IMR-90 (cell line): ENCODE data around the gene LRP1B. TPM values are rescaled to one million over a fixed set of nuclear protein-coding genes. Genes with fewer than 3 reads are reported as not detected.

Experiments used
- ATAC-seq: fragments of 200-7000 bp; cut with Tn5 transposase; 2 replicates; pipeline ENCODE4 v1.9.1; 2020; ENCODE audit warnings: low read depth, mild to moderate bottlenecking, moderate library complexity
- BruUV-seq: library from RNA; stranded (reverse); fragments of 400-500 nt; replicated peaks from 2 replicates; lab custom pipeline; 2021; lab: Mats Ljungman, UMichigan
- CTCF ChIA-PET: fragments of 300-600 bp; formaldehyde crosslinking; extraction: SDS; loops from one replicate; lab custom pipeline; 2021; ENCODE audit warnings: antibody characterized with exemption; lab: Yijun Ruan, JAX
- POLR2A ChIA-PET: fragments of 300-600 bp; sonication (Branson Sonifier 250); formaldehyde crosslinking; loops from one replicate; lab custom pipeline; 2022; ENCODE audit warnings: antibody characterized with exemption; ENCODE audit not compliant: unreplicated experiment; lab: Charles Lee
- DNase-seq: peaks from one replicate; pipeline ENCODE4 v3.0.0; 2013
- H2AFZ ChIP-seq: replicated peaks from 2 replicates; pipeline ENCODE3; 2013; ENCODE audit warnings: low read length, mild to moderate bottlenecking; ENCODE audit not compliant: poor library complexity
- H2AK5ac ChIP-seq: 2 replicates; pipeline ENCODE4 v1.6.1; 2013; ENCODE audit warnings: low read depth, low read length, inconsistent platforms
- H2AK9ac ChIP-seq: replicated peaks from 2 replicates; pipeline ENCODE3; 2013; ENCODE audit warnings: mild to moderate bottlenecking, low read depth, low read length, moderate library complexity; ENCODE audit not compliant: poor library complexity
- H2BK120ac ChIP-seq: 2 replicates; pipeline ENCODE4 v1.6.1; 2013; ENCODE audit warnings: low read depth, low read length, inconsistent platforms
- H2BK15ac ChIP-seq: 3 replicates; pipeline ENCODE4 v1.6.1; 2013; ENCODE audit warnings: low read depth, low read length, inconsistent platforms
- H2BK20ac ChIP-seq: 2 replicates; pipeline ENCODE4 v1.6.1; 2013; ENCODE audit warnings: low read depth, mild to moderate bottlenecking, inconsistent platforms, low read length, moderate library complexity
- H2BK5ac ChIP-seq: 2 replicates; pipeline ENCODE4 v1.6.1; 2013; ENCODE audit warnings: mild to moderate bottlenecking, low read depth, low read length, inconsistent platforms; ENCODE audit not compliant: poor library complexity, severe bottlenecking
- H3K14ac ChIP-seq: replicated peaks from 2 replicates; pipeline ENCODE4 v1.6.1; 2013; ENCODE audit warnings: low read depth, low read length, inconsistent platforms
- H3K18ac ChIP-seq: 2 replicates; pipeline ENCODE4 v1.6.1; 2013; ENCODE audit warnings: low read depth, low read length, control low read depth
- H3K23ac ChIP-seq: 2 replicates; pipeline ENCODE4 v1.6.1; 2013; ENCODE audit warnings: low read depth, low read length, inconsistent platforms
- H3K27ac ChIP-seq: 2 replicates; pipeline ENCODE4 v1.5.1; 2013; ENCODE audit warnings: mild to moderate bottlenecking, control low read depth, low read length; ENCODE audit not compliant: insufficient read depth
- H3K27me3 ChIP-seq: 2 replicates; pipeline ENCODE4 v1.6.1; 2013; ENCODE audit warnings: low read length; ENCODE audit not compliant: control insufficient read depth, insufficient read depth
- H3K36me3 ChIP-seq: 2 replicates; pipeline ENCODE4 v1.6.1; 2013; ENCODE audit warnings: low read length, mixed read lengths; ENCODE audit not compliant: control insufficient read depth, insufficient read depth
- H3K4ac ChIP-seq: 2 replicates; pipeline ENCODE4 v1.6.1; 2013; ENCODE audit warnings: low read depth, low read length, inconsistent platforms
- H3K4me1 ChIP-seq: 2 replicates; pipeline ENCODE4 v1.6.1; 2013; ENCODE audit warnings: low read length, mixed read lengths; ENCODE audit not compliant: control insufficient read depth, insufficient read depth
- H3K4me2 ChIP-seq: 2 replicates; pipeline ENCODE4 v1.6.1; 2013; ENCODE audit warnings: low read depth, mild to moderate bottlenecking, control low read depth, low read length, moderate library complexity
- H3K4me3 ChIP-seq: 2 replicates; pipeline ENCODE4 v1.5.1; 2013; ENCODE audit warnings: low read depth, mild to moderate bottlenecking, control low read depth, low read length, moderate library complexity; ENCODE audit not compliant: insufficient read depth
- H3K56ac ChIP-seq: 2 replicates; pipeline ENCODE4 v1.6.1; 2013; ENCODE audit warnings: low read length, inconsistent platforms; ENCODE audit not compliant: insufficient read depth; ENCODE audit errors: extremely low read depth
- H3K79me1 ChIP-seq, 2 experiments: 2 replicates each; pipeline ENCODE4 v1.6.1; 2013; ENCODE audit warnings: low read length in 2 of 2, inconsistent platforms in 1 of 2, low read depth in 1 of 2
- H3K9ac ChIP-seq: 2 replicates; pipeline ENCODE4 v1.6.1; 2013; ENCODE audit warnings: low read depth, low read length, control low read depth
- H3K9me1 ChIP-seq: 2 replicates; pipeline ENCODE4 v1.6.1; 2013; ENCODE audit warnings: low read length, inconsistent platforms; ENCODE audit not compliant: insufficient read depth
- H3K9me3 ChIP-seq: 2 replicates; pipeline ENCODE4 v1.6.1; 2013; ENCODE audit warnings: low read length; ENCODE audit not compliant: control insufficient read depth, insufficient read depth
- H4K20me1 ChIP-seq: 2 replicates; pipeline ENCODE4 v1.6.1; 2013; ENCODE audit warnings: low read length, inconsistent platforms; ENCODE audit not compliant: insufficient read depth
- H4K5ac ChIP-seq: 2 replicates; pipeline ENCODE4 v1.6.1; 2013; ENCODE audit warnings: mild to moderate bottlenecking, low read depth, low read length, control low read depth
- H4K8ac ChIP-seq, 2 experiments: 2 replicates each; pipeline ENCODE4 v1.6.1; 2013; ENCODE audit warnings: low read depth in 2 of 2, low read length in 2 of 2, control low read depth in 1 of 2, inconsistent platforms in 1 of 2
- H4K91ac ChIP-seq: 2 replicates; pipeline ENCODE4 v1.6.1; 2013; ENCODE audit warnings: low read depth, low read length, inconsistent platforms; ENCODE audit not compliant: insufficient read depth
- BHLHE40 ChIP-seq: fragments of 150-350 bp; IDR thresholded peaks from 2 replicates; pipeline ENCODE4 v1.6.1; 2016; ENCODE audit warnings: mild to moderate bottlenecking, low read depth, low read length
- CEBPB ChIP-seq: IDR thresholded peaks from 2 replicates; pipeline ENCODE4 v1.6.1; 2012; ENCODE audit warnings: low read depth, low read length, improper control_type of control experiment
- CHD1 ChIP-seq: IDR thresholded peaks from 2 replicates; pipeline ENCODE4 v1.6.1; 2012; ENCODE audit warnings: low read depth, low read length, improper control_type of control experiment
- CTCF ChIP-seq: conservative IDR thresholded peaks from 2 replicates; pipeline ENCODE4 v1.5.1; 2012; ENCODE audit warnings: mild to moderate bottlenecking, low read depth, low read length, improper control_type of control experiment
- FOS ChIP-seq: fragments of 150-350 bp; IDR thresholded peaks from 2 replicates; pipeline ENCODE4 v1.6.1; 2016; ENCODE audit warnings: low read depth, low read length
- MAFK ChIP-seq: IDR thresholded peaks from 2 replicates; pipeline ENCODE4 v1.6.1; 2012; ENCODE audit warnings: low read depth, low read length, improper control_type of control experiment
- MAZ ChIP-seq: IDR thresholded peaks from 2 replicates; pipeline ENCODE4 v1.6.1; 2012; ENCODE audit warnings: low read depth, mild to moderate bottlenecking, low read length, improper control_type of control experiment, moderate library complexity, borderline replicate concordance
- MXI1 ChIP-seq: IDR thresholded peaks from 2 replicates; pipeline ENCODE4 v1.6.1; 2012; ENCODE audit warnings: low read depth, mild to moderate bottlenecking, low read length, moderate library complexity, borderline replicate concordance
- NFE2L2 ChIP-seq: fragments of 150-350 bp; IDR thresholded peaks from 2 replicates; pipeline ENCODE4 v1.6.1; 2016; ENCODE audit warnings: low read depth, mild to moderate bottlenecking, low read length
- POLR2A ChIP-seq: IDR thresholded peaks from 2 replicates; pipeline ENCODE4 v1.6.1; 2012; ENCODE audit warnings: mild to moderate bottlenecking, low read depth, low read length
- RAD21 ChIP-seq: IDR thresholded peaks from 2 replicates; pipeline ENCODE4 v1.6.1; 2012; ENCODE audit warnings: low read length, improper control_type of control experiment
- RCOR1 ChIP-seq: IDR thresholded peaks from 2 replicates; pipeline ENCODE4 v1.6.1; 2012; ENCODE audit warnings: mild to moderate bottlenecking, low read length, improper control_type of control experiment; ENCODE audit not compliant: insufficient replicate concordance
- RFX5 ChIP-seq: IDR thresholded peaks from 2 replicates; pipeline ENCODE4 v1.8.0; 2012; ENCODE audit warnings: low read depth, mild to moderate bottlenecking, low read length, moderate library complexity
- SMC3 ChIP-seq: fragments of 150-350 bp; IDR thresholded peaks from 2 replicates; pipeline ENCODE4 v1.6.1; 2016; ENCODE audit warnings: low read depth, mild to moderate bottlenecking, antibody characterized with exemption, low read length, moderate library complexity
- WGBS, 2 experiments: methylation state at CpG; one replicate each; pipeline versions ENCODE4 v1.1.5 to v1.1.7; 2013; ENCODE audit warnings: missing lambda C conversion rate in 2 of 2; ENCODE audit not compliant: insufficient read length in 1 of 2; ENCODE audit errors: extremely low coverage in 2 of 2; 5-methylcytosine and 5-hydroxymethylcytosine counted together
- dilution Hi-C: fragments of 300-500 bp; cut with HindIII; formaldehyde crosslinking; loops from one replicate; pipeline ENCODE4 v1.14.3; 2018; ENCODE audit warnings: low sequenced_read_pairs; ENCODE audit not compliant: unreplicated experiment
- in situ Hi-C: fragments of 300-500 bp; cut with MboI; formaldehyde crosslinking; loops from 3 replicates; pipeline ENCODE4 v1.14.3; 2019; ENCODE audit warnings: low sequenced_read_pairs, inconsistent platforms, mixed read lengths
- intact Hi-C: fragments of 100-400 bp; cut with micrococcal nuclease; formaldehyde crosslinking; loops from 2 replicates; pipeline ENCODE4 v1.10.0; 2022
- polyA plus RNA-seq, 3 experiments: library from polyadenylated mRNA; depleted of rRNA; stranded (reverse); fragments of >200 nt; gene quantifications; 2 replicates each; pipeline ENCODE4 v1.2.3, GENCODE V29; 2012; ENCODE audit warnings: low replicate concordance in 1 of 3
- total RNA-seq: library from RNA; depleted of rRNA; stranded (reverse); fragments of >200 nt; gene quantifications from 2 replicates; pipeline ENCODE4 v1.2.3, GENCODE V29; 2012
- TF ChIP-seq, protein P1 (sequence below): fragments of 150-350 bp; IDR thresholded peaks from 2 replicates; pipeline ENCODE4 v1.6.1; 2016; ENCODE audit warnings: low read depth, mild to moderate bottlenecking, low read length, moderate library complexity, borderline replicate concordance
- TF ChIP-seq, protein P2 (sequence below): fragments of 150-350 bp; IDR thresholded peaks from 2 replicates; pipeline ENCODE4 v1.6.1; 2017; ENCODE audit warnings: mild to moderate bottlenecking, antibody characterized with exemption, low read length, low read depth

Gene LRP1B
- total and polyA plus RNA-seq, 2 of the 4 experiments (the other 2 are of a cell fraction): under 0.01 to 0.02 TPM

DNA sequence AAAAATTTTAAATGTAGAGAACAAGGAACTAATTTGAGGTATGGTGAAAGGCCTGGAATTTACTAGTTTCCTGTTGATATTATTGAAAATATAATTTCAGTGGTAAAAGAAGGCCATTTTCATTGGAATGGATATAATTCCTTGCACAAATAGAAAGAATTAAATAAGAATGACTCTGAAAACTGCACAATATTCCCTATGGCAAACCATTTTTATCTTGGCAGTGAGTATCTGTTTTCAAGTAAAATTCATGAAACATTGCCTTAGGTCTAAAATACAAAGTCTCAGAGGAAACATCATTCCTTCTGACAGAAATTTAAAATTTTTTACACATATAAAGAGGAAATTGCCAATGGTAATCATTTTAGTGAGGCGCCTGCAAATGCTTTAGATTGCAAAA lies 1468.3 kb downstream of the LRP1B start:
- H3K9ac ChIP-seq: no peak overlapping the region
- POLR2A ChIA-PET: no interaction called here
- TF ChIP-seq MAFK (no peak), RCOR1 (no peak), CEBPB (no peak), RAD21 (no peak), MXI1 (no peak), FOS (no peak), RFX5 (no peak), NFE2L2 (no peak), CHD1 (no peak), MAZ (no peak), CTCF (no peak), SMC3 (no peak), BHLHE40 (no peak), POLR2A (no peak)
- TF ChIP-seq, protein P1, sequence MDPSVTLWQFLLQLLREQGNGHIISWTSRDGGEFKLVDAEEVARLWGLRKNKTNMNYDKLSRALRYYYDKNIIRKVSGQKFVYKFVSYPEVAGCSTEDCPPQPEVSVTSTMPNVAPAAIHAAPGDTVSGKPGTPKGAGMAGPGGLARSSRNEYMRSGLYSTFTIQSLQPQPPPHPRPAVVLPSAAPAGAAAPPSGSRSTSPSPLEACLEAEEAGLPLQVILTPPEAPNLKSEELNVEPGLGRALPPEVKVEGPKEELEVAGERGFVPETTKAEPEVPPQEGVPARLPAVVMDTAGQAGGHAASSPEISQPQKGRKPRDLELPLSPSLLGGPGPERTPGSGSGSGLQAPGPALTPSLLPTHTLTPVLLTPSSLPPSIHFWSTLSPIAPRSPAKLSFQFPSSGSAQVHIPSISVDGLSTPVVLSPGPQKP: no peak
- TF ChIP-seq, protein P2, sequence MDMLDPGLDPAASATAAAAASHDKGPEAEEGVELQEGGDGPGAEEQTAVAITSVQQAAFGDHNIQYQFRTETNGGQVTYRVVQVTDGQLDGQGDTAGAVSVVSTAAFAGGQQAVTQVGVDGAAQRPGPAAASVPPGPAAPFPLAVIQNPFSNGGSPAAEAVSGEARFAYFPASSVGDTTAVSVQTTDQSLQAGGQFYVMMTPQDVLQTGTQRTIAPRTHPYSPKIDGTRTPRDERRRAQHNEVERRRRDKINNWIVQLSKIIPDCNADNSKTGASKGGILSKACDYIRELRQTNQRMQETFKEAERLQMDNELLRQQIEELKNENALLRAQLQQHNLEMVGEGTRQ: no peak
- H2AK5ac ChIP-seq: no peak overlapping the region
- in situ Hi-C loops (no loop called here), intact Hi-C loops (no loop called here), dilution Hi-C loops (no loop called here)
- no peak overlapping the region for H3K18ac ChIP-seq
- DNase-seq: no peak
- H3K23ac ChIP-seq: no peak overlapping the region
- no peaks in the 10 kb centered on the region for H3K27me3 ChIP-seq
- no peak overlapping the region for H3K14ac ChIP-seq
- H2BK15ac ChIP-seq: no peak overlapping the region
- H3K4me2 ChIP-seq: no peak overlapping the region
- H4K8ac ChIP-seq: no peak overlapping the region
- no peaks in the 10 kb centered on the region for H3K9me3 ChIP-seq
- no peaks in the 10 kb centered on the region for H3K79me1 ChIP-seq
- no peak overlapping the region for H2AK9ac ChIP-seq
- H3K56ac ChIP-seq: no peak overlapping the region
- no peak overlapping the region for H2BK20ac ChIP-seq
- no CpG with 5 or more reads among the region's 1 CpG for WGBS, 2 experiments
- H3K36me3 ChIP-seq: no peaks in the 10 kb centered on the region
- H2BK5ac ChIP-seq: no peak overlapping the region
- no peaks in the 10 kb centered on the region for H4K20me1 ChIP-seq
- CTCF ChIA-PET: no interaction called here
- no peak overlapping the region for H3K4me3 ChIP-seq
- H3K27ac ChIP-seq: no peak overlapping the region
- H2AFZ ChIP-seq: no peak overlapping the region
- no peak overlapping the region for H4K5ac ChIP-seq
- no peaks in the 10 kb centered on the region for H3K9me1 ChIP-seq
- H3K4ac ChIP-seq: no peak overlapping the region
- ATAC-seq: no peak
- no peak overlapping the region for H2BK120ac ChIP-seq
- no peak overlapping the region for H4K91ac ChIP-seq
- no peaks in the 10 kb centered on the region for H3K4me1 ChIP-seq
- no TSS peak for BruUV-seq
